GM12875 (cell line): ENCODE data around the gene SH3GLB1.

Experiments used
- H3K4me3 ChIP-seq: one replicate; pipeline ENCODE4 v1.5.1; 2011; ENCODE audit warnings: low read depth, low read length, control low read depth
- CTCF ChIP-seq: IDR thresholded peaks from 2 replicates; pipeline ENCODE4 v1.5.1; 2011; ENCODE audit warnings: low read depth, mild to moderate bottlenecking, control low read depth, inconsistent platforms, low read length, moderate library complexity, borderline replicate concordance; ENCODE audit not compliant: insufficient read depth

Gene SH3GLB1

GRCh38 chr1:86712088-86712860, 7.9 kb downstream of the SH3GLB1 start:
- no peak overlapping the region for H3K4me3 ChIP-seq
- no peak for TF ChIP-seq CTCF

GRCh38 chr1:86713477-86713876, 9.1 kb downstream of the SH3GLB1 start:
- no peak overlapping the region for H3K4me3 ChIP-seq
- TF ChIP-seq CTCF, result no peak

GRCh38 chr1:86714159-86714558, 9.8 kb downstream of the SH3GLB1 start:
- H3K4me3 ChIP-seq, result no peak overlapping the region
- no peak for TF ChIP-seq CTCF

- no peak for TF ChIP-seq CTCF
Measured at GRCh38 chr1:86714561-86715244, 10.3 kb downstream of the SH3GLB1 start.

GRCh38 chr1:86718786-86719185, 14.4 kb downstream of the SH3GLB1 start:
- TF ChIP-seq CTCF, result no peak
- H3K4me3 ChIP-seq, result no peak overlapping the region

More at GRCh38 chr1:86714561-86715244, 10.3 kb downstream of the SH3GLB1 start:
- no peak overlapping the region for H3K4me3 ChIP-seq

- no peak for TF ChIP-seq CTCF
- H3K4me3 ChIP-seq, result no peak overlapping the region
Measured at GRCh38 chr1:86731416-86731815, 27.0 kb downstream of the SH3GLB1 start.

GRCh38 chr1:86733340-86733739, 29.0 kb downstream of the SH3GLB1 start:
- TF ChIP-seq CTCF, result no peak
- no peak overlapping the region for H3K4me3 ChIP-seq
